ENCODE measurements around the gene SNPH.

GRCh38 chr20:1321654-1321939, 55.5 kb downstream of the SNPH start:
- TF ChIP-seq CTCF (conservative IDR thresholded peaks at IDR 0.05 in 1 of 2, IDR thresholded peaks at IDR 0.05 in 1 of 2; ENCODE audit: extremely low read depth in 1 of 2, insufficient read depth in 1 of 2, low read depth in 1 of 2, low read length in 2 of 2) (no peak), EZH2 (IDR thresholded peaks at IDR 0.05; ENCODE audit: borderline replicate concordance, low read length) (no peak)

Measured in mammary epithelial cell (primary cell).